IMR-90 (cell line): ENCODE results near the gene CYP26A1. TPM values are rescaled to one million over a fixed set of nuclear protein-coding genes. Genes with fewer than 3 reads are reported as not detected.

Experiments used
- ATAC-seq: fragments of 200-7000 bp; cut with Tn5 transposase; 2 replicates; pipeline ENCODE4 v1.9.1; 2020; ENCODE audit warnings: low read depth, mild to moderate bottlenecking, moderate library complexity
- BruUV-seq: library from RNA; stranded (reverse); fragments of 400-500 nt; replicated peaks from 2 replicates; lab custom pipeline; 2021; lab: Mats Ljungman, UMichigan
- CTCF ChIA-PET: fragments of 300-600 bp; formaldehyde crosslinking; extraction: SDS; loops from one replicate; lab custom pipeline; 2021; ENCODE audit warnings: antibody characterized with exemption; lab: Yijun Ruan, JAX
- POLR2A ChIA-PET: fragments of 300-600 bp; sonication (Branson Sonifier 250); formaldehyde crosslinking; loops from one replicate; lab custom pipeline; 2022; ENCODE audit warnings: antibody characterized with exemption; ENCODE audit not compliant: unreplicated experiment; lab: Charles Lee
- DNase-seq: peaks from one replicate; pipeline ENCODE4 v3.0.0; 2013
- H2AFZ ChIP-seq: replicated peaks from 2 replicates; pipeline ENCODE3; 2013; ENCODE audit warnings: low read length, mild to moderate bottlenecking; ENCODE audit not compliant: poor library complexity
- H2AK5ac ChIP-seq: 2 replicates; pipeline ENCODE4 v1.6.1; 2013; ENCODE audit warnings: low read depth, low read length, inconsistent platforms
- H2AK9ac ChIP-seq: replicated peaks from 2 replicates; pipeline ENCODE3; 2013; ENCODE audit warnings: mild to moderate bottlenecking, low read depth, low read length, moderate library complexity; ENCODE audit not compliant: poor library complexity
- H2BK120ac ChIP-seq: 2 replicates; pipeline ENCODE4 v1.6.1; 2013; ENCODE audit warnings: low read depth, low read length, inconsistent platforms
- H2BK15ac ChIP-seq: 3 replicates; pipeline ENCODE4 v1.6.1; 2013; ENCODE audit warnings: low read depth, low read length, inconsistent platforms
- H2BK20ac ChIP-seq: 2 replicates; pipeline ENCODE4 v1.6.1; 2013; ENCODE audit warnings: low read depth, mild to moderate bottlenecking, inconsistent platforms, low read length, moderate library complexity
- H2BK5ac ChIP-seq: 2 replicates; pipeline ENCODE4 v1.6.1; 2013; ENCODE audit warnings: mild to moderate bottlenecking, low read depth, low read length, inconsistent platforms; ENCODE audit not compliant: poor library complexity, severe bottlenecking
- H3K14ac ChIP-seq: replicated peaks from 2 replicates; pipeline ENCODE4 v1.6.1; 2013; ENCODE audit warnings: low read depth, low read length, inconsistent platforms
- H3K18ac ChIP-seq: 2 replicates; pipeline ENCODE4 v1.6.1; 2013; ENCODE audit warnings: low read depth, low read length, control low read depth
- H3K23ac ChIP-seq: 2 replicates; pipeline ENCODE4 v1.6.1; 2013; ENCODE audit warnings: low read depth, low read length, inconsistent platforms
- H3K27ac ChIP-seq: 2 replicates; pipeline ENCODE4 v1.5.1; 2013; ENCODE audit warnings: mild to moderate bottlenecking, control low read depth, low read length; ENCODE audit not compliant: insufficient read depth
- H3K27me3 ChIP-seq: 2 replicates; pipeline ENCODE4 v1.6.1; 2013; ENCODE audit warnings: low read length; ENCODE audit not compliant: control insufficient read depth, insufficient read depth
- H3K36me3 ChIP-seq: 2 replicates; pipeline ENCODE4 v1.6.1; 2013; ENCODE audit warnings: low read length, mixed read lengths; ENCODE audit not compliant: control insufficient read depth, insufficient read depth
- H3K4ac ChIP-seq: 2 replicates; pipeline ENCODE4 v1.6.1; 2013; ENCODE audit warnings: low read depth, low read length, inconsistent platforms
- H3K4me1 ChIP-seq: 2 replicates; pipeline ENCODE4 v1.6.1; 2013; ENCODE audit warnings: low read length, mixed read lengths; ENCODE audit not compliant: control insufficient read depth, insufficient read depth
- H3K4me2 ChIP-seq: 2 replicates; pipeline ENCODE4 v1.6.1; 2013; ENCODE audit warnings: low read depth, mild to moderate bottlenecking, control low read depth, low read length, moderate library complexity
- H3K4me3 ChIP-seq: 2 replicates; pipeline ENCODE4 v1.5.1; 2013; ENCODE audit warnings: low read depth, mild to moderate bottlenecking, control low read depth, low read length, moderate library complexity; ENCODE audit not compliant: insufficient read depth
- H3K56ac ChIP-seq: 2 replicates; pipeline ENCODE4 v1.6.1; 2013; ENCODE audit warnings: low read length, inconsistent platforms; ENCODE audit not compliant: insufficient read depth; ENCODE audit errors: extremely low read depth
- H3K79me1 ChIP-seq, 2 experiments: 2 replicates each; pipeline ENCODE4 v1.6.1; 2013; ENCODE audit warnings: low read length in 2 of 2, inconsistent platforms in 1 of 2, low read depth in 1 of 2
- H3K9ac ChIP-seq: 2 replicates; pipeline ENCODE4 v1.6.1; 2013; ENCODE audit warnings: low read depth, low read length, control low read depth
- H3K9me1 ChIP-seq: 2 replicates; pipeline ENCODE4 v1.6.1; 2013; ENCODE audit warnings: low read length, inconsistent platforms; ENCODE audit not compliant: insufficient read depth
- H3K9me3 ChIP-seq: 2 replicates; pipeline ENCODE4 v1.6.1; 2013; ENCODE audit warnings: low read length; ENCODE audit not compliant: control insufficient read depth, insufficient read depth
- H4K20me1 ChIP-seq: 2 replicates; pipeline ENCODE4 v1.6.1; 2013; ENCODE audit warnings: low read length, inconsistent platforms; ENCODE audit not compliant: insufficient read depth
- H4K5ac ChIP-seq: 2 replicates; pipeline ENCODE4 v1.6.1; 2013; ENCODE audit warnings: mild to moderate bottlenecking, low read depth, low read length, control low read depth
- H4K8ac ChIP-seq, 2 experiments: 2 replicates each; pipeline ENCODE4 v1.6.1; 2013; ENCODE audit warnings: low read depth in 2 of 2, low read length in 2 of 2, control low read depth in 1 of 2, inconsistent platforms in 1 of 2
- H4K91ac ChIP-seq: 2 replicates; pipeline ENCODE4 v1.6.1; 2013; ENCODE audit warnings: low read depth, low read length, inconsistent platforms; ENCODE audit not compliant: insufficient read depth
- BHLHE40 ChIP-seq: fragments of 150-350 bp; IDR thresholded peaks from 2 replicates; pipeline ENCODE4 v1.6.1; 2016; ENCODE audit warnings: mild to moderate bottlenecking, low read depth, low read length
- CEBPB ChIP-seq: IDR thresholded peaks from 2 replicates; pipeline ENCODE4 v1.6.1; 2012; ENCODE audit warnings: low read depth, low read length, improper control_type of control experiment
- CTCF ChIP-seq: conservative IDR thresholded peaks from 2 replicates; pipeline ENCODE4 v1.5.1; 2012; ENCODE audit warnings: mild to moderate bottlenecking, low read depth, low read length, improper control_type of control experiment
- ELK1 ChIP-seq: fragments of 150-350 bp; IDR thresholded peaks from 2 replicates; pipeline ENCODE4 v1.6.1; 2016; ENCODE audit warnings: low read depth, mild to moderate bottlenecking, low read length, moderate library complexity, borderline replicate concordance
- MAFK ChIP-seq: IDR thresholded peaks from 2 replicates; pipeline ENCODE4 v1.6.1; 2012; ENCODE audit warnings: low read depth, low read length, improper control_type of control experiment
- MAZ ChIP-seq: IDR thresholded peaks from 2 replicates; pipeline ENCODE4 v1.6.1; 2012; ENCODE audit warnings: low read depth, mild to moderate bottlenecking, low read length, improper control_type of control experiment, moderate library complexity, borderline replicate concordance
- MXI1 ChIP-seq: IDR thresholded peaks from 2 replicates; pipeline ENCODE4 v1.6.1; 2012; ENCODE audit warnings: low read depth, mild to moderate bottlenecking, low read length, moderate library complexity, borderline replicate concordance
- POLR2A ChIP-seq: IDR thresholded peaks from 2 replicates; pipeline ENCODE4 v1.6.1; 2012; ENCODE audit warnings: mild to moderate bottlenecking, low read depth, low read length
- RCOR1 ChIP-seq: IDR thresholded peaks from 2 replicates; pipeline ENCODE4 v1.6.1; 2012; ENCODE audit warnings: mild to moderate bottlenecking, low read length, improper control_type of control experiment; ENCODE audit not compliant: insufficient replicate concordance
- RFX5 ChIP-seq: IDR thresholded peaks from 2 replicates; pipeline ENCODE4 v1.8.0; 2012; ENCODE audit warnings: low read depth, mild to moderate bottlenecking, low read length, moderate library complexity
- SMC3 ChIP-seq: fragments of 150-350 bp; IDR thresholded peaks from 2 replicates; pipeline ENCODE4 v1.6.1; 2016; ENCODE audit warnings: low read depth, mild to moderate bottlenecking, antibody characterized with exemption, low read length, moderate library complexity
- WGBS, 2 experiments: methylation state at CpG; one replicate each; pipeline versions ENCODE4 v1.1.5 to v1.1.7; 2013; ENCODE audit warnings: missing lambda C conversion rate in 2 of 2; ENCODE audit not compliant: insufficient read length in 1 of 2; ENCODE audit errors: extremely low coverage in 2 of 2; 5-methylcytosine and 5-hydroxymethylcytosine counted together
- dilution Hi-C: fragments of 300-500 bp; cut with HindIII; formaldehyde crosslinking; loops from one replicate; pipeline ENCODE4 v1.14.3; 2018; ENCODE audit warnings: low sequenced_read_pairs; ENCODE audit not compliant: unreplicated experiment
- in situ Hi-C: fragments of 300-500 bp; cut with MboI; formaldehyde crosslinking; loops from 3 replicates; pipeline ENCODE4 v1.14.3; 2019; ENCODE audit warnings: low sequenced_read_pairs, inconsistent platforms, mixed read lengths
- intact Hi-C: fragments of 100-400 bp; cut with micrococcal nuclease; formaldehyde crosslinking; loops from 2 replicates; pipeline ENCODE4 v1.10.0; 2022
- polyA plus RNA-seq, 3 experiments: library from polyadenylated mRNA; depleted of rRNA; stranded (reverse); fragments of >200 nt; gene quantifications; 2 replicates each; pipeline ENCODE4 v1.2.3, GENCODE V29; 2012; ENCODE audit warnings: low replicate concordance in 1 of 3
- total RNA-seq: library from RNA; depleted of rRNA; stranded (reverse); fragments of >200 nt; gene quantifications from 2 replicates; pipeline ENCODE4 v1.2.3, GENCODE V29; 2012

CYP26A1 gene
- total and polyA plus RNA-seq, 2 of the 4 experiments (the other 2 are of a cell fraction), result 0.15 TPM; not detected in 1

- dilution Hi-C loops (loop anchor here (25.0 kb wide), 1 partner anchor 177 kb away; no protein-coding TSS in a partner anchor), intact Hi-C loops (no loop called here), in situ Hi-C loops (no loop called here)
- no peak overlapping the region for H4K5ac ChIP-seq
- DNase-seq (no peak), ATAC-seq (no peak)
- no peaks in the 10 kb centered on the region for H3K9me3 ChIP-seq
- no peak overlapping the region for H3K4me2 ChIP-seq
- no peak overlapping the region for H4K91ac ChIP-seq
- H3K4ac ChIP-seq, result no peak overlapping the region
- no peak overlapping the region for H2BK120ac ChIP-seq
- H3K9ac ChIP-seq, result no peak overlapping the region
- ChIA-PET POLR2A (no interaction called here), CTCF (interaction anchor here (0.7 kb wide), 1 partner anchor 51 kb away, joined by 3 read pairs; no protein-coding TSS in a partner anchor)
- no peak overlapping the region for H2BK15ac ChIP-seq
- no peaks in the 10 kb centered on the region for H3K4me1 ChIP-seq
- TF ChIP-seq CTCF (no peak), MXI1 (no peak), ELK1 (no peak), POLR2A (no peak), MAFK (no peak), MAZ (no peak), RFX5 (no peak), RCOR1 (no peak), CEBPB (no peak), SMC3 (no peak), BHLHE40 (no peak)
- no peak overlapping the region for H3K23ac ChIP-seq
- no peak overlapping the region for H3K56ac ChIP-seq
- no peak overlapping the region for H2BK20ac ChIP-seq
- H2AK5ac ChIP-seq, result no peak overlapping the region
- H2BK5ac ChIP-seq, result no peak overlapping the region
- BruUV-seq, result no TSS peak
- no peaks in the 10 kb centered on the region for H3K79me1 ChIP-seq
- no peak overlapping the region for H3K14ac ChIP-seq
- peaks cover 22% of the 10 kb centered on the region for H3K27me3 ChIP-seq
- no peak overlapping the region for H4K8ac ChIP-seq
- H3K4me3 ChIP-seq, result no peak overlapping the region
- H3K18ac ChIP-seq, result no peak overlapping the region
- H3K9me1 ChIP-seq, result no peaks in the 10 kb centered on the region
- H3K36me3 ChIP-seq, result no peaks in the 10 kb centered on the region
- no peak overlapping the region for H3K27ac ChIP-seq
- H2AK9ac ChIP-seq, result no peak overlapping the region
- no CpG with 5 or more reads among the region's 3 CpGs for WGBS, 2 experiments
- no peak overlapping the region for H2AFZ ChIP-seq
- no peaks in the 10 kb centered on the region for H4K20me1 ChIP-seq
These were observed 36.9 kb downstream of the CYP26A1 start for GRCh38 chr10:93110472-93111146.
